ENCODE data around the gene IPO8.

GRCh38 chr12:30701056-30701455 lies 5.4 kb upstream of the IPO8 start:
- TF ChIP-seq CTCF (IDR thresholded peaks at IDR 0.05 in 4 of 5, conservative IDR thresholded peaks at IDR 0.05 in 1 of 5) (no peak), POLR2A (IDR thresholded peaks at IDR 0.05) (no peak)

Data from gastrocnemius medialis (tissue), 4 donors.